ENCODE data around the gene ITGA8. TPM values are rescaled to one million over a fixed set of nuclear protein-coding genes. Genes with fewer than 3 reads are reported as not detected.
A peak's percentile ranks its signal among the peaks of the same experiment; 100 is the strongest.

ITGA8 gene
- total RNA-seq, 1 experiment from 2014 or later: not detected

DNA sequence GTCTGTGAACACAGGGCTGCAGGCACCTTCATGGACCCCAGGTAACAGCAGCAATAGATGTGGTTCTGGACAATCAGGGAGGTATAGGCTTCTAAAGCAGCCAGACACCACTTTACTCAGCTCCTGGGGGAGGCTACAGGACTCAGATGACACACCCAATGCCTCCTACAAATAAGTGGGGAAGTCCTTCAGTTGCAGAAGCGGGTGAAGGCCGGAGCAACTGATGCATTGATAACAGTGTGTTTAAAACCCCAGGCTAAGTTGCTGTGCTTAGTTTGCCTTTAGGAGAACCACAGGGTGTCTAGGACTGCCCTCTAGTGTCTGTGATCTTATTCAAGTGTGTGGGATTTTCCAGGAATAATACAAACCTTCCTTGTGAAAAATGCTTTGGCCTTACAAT lies 5.9 kb upstream of the ITGA8 start:
- TF ChIP-seq, protein P1, sequence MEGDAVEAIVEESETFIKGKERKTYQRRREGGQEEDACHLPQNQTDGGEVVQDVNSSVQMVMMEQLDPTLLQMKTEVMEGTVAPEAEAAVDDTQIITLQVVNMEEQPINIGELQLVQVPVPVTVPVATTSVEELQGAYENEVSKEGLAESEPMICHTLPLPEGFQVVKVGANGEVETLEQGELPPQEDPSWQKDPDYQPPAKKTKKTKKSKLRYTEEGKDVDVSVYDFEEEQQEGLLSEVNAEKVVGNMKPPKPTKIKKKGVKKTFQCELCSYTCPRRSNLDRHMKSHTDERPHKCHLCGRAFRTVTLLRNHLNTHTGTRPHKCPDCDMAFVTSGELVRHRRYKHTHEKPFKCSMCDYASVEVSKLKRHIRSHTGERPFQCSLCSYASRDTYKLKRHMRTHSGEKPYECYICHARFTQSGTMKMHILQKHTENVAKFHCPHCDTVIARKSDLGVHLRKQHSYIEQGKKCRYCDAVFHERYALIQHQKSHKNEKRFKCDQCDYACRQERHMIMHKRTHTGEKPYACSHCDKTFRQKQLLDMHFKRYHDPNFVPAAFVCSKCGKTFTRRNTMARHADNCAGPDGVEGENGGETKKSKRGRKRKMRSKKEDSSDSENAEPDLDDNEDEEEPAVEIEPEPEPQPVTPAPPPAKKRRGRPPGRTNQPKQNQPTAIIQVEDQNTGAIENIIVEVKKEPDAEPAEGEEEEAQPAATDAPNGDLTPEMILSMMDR (IDR thresholded peaks at IDR 0.05; ENCODE audit: insufficient read depth in 1 of 2, low read depth in 1 of 2, low read length in 1 of 2, severe bottlenecking in 1 of 2, unreplicated experiment in 1 of 2): peak; percentile 50 to 86
- intact Hi-C loops (cut with micrococcal nuclease; ENCODE audit: unreplicated experiment): loop anchor here (1.0 to 2.0 kb wide), 4 partner anchors 76 to 297 kb away; no protein-coding TSS in a partner anchor
- no TSS peak for BruUV-seq (replicated peaks)
- peaks cover 16% of the 10 kb centered on the region for H3K27me3 Mint-ChIP-seq (ENCODE audit: insufficient read depth, unreplicated experiment)
- H3K36me3 Mint-ChIP-seq (ENCODE audit: insufficient read depth, unreplicated experiment): no peaks in the 10 kb centered on the region
- Histone ChIP-seq H3K36me3 (ENCODE audit: control insufficient read depth, insufficient read depth, low read length) (no peaks in the 10 kb centered on the region), H3K4me1 (no peaks in the 10 kb centered on the region), H3K27me3 (replicated peaks; ENCODE audit: control insufficient read depth, insufficient read depth, low read length) (no peaks in the 10 kb centered on the region; the same call in 1 of the 2 replicates), H3K4me3 (ENCODE audit: low read depth, low read length) (no peak overlapping the region), H3K9me3 (no peaks in the 10 kb centered on the region)
- H3K9me3 Mint-ChIP-seq (ENCODE audit: unreplicated experiment): peaks cover 4% of the 10 kb centered on the region
- ChIA-PET CTCF (interaction anchor here (0.6 to 0.7 kb wide), 2 partner anchors 386 to 719 kb away, joined by 3 to 5 read pairs; no protein-coding TSS in a partner anchor), POLR2A (no interaction called here)
- peak in 1 of 2 experiments; percentile 54 for DNase-seq
- H3K27ac Mint-ChIP-seq (ENCODE audit: unreplicated experiment): no peak overlapping the region
- no peak overlapping the region for H3K4me3 Mint-ChIP-seq (ENCODE audit: unreplicated experiment)
- H3K4me1 Mint-ChIP-seq (ENCODE audit: low read depth, unreplicated experiment): no peaks in the 10 kb centered on the region

DNA sequence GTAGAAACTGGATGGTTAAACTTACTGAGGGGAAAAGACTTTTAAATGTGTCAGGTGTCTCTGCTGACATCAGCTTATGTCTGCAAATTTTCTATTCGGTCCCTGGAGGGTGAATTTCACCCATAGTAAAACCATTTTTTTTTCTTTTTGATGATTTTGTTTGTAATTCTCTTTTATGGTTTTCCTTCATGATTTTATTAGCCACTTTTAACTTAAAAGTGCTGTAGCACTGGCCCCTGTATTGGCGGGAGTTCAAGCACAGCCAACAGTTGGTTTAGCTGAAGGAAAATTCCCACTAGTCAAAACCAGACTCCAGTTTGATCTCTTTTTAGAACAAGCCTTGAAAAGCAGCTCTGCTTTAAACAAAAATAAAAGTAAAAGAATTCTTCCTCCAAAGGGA lies 5.0 kb upstream of the ITGA8 start:
- CTCF ChIA-PET: interaction anchor here (0.7 kb wide), 1 partner anchor 790 kb away, joined by 3 read pairs; no protein-coding TSS in a partner anchor
- no TSS peak for BruUV-seq (replicated peaks)

DNA sequence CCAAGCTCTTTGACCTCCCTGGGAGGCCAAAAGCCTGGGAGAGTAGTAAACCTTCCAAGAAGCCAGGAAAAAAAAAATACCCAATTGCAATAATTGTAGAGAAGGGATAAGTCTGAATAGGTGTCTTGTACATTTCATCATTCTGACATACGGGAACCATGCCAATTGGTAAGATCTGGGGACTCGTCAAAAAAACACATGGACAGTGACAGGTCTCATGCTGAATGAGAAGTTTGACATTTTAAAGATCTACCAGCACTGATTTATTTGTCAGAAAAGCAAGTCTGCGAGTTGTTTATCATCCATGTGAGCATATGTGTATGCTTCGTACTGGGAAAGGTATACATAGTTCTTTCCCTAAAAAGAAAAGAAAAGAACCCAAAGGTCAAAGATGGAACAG lies 4.1 kb upstream of the ITGA8 start:
- Histone ChIP-seq H3K27me3 (replicated peaks; ENCODE audit: control insufficient read depth, insufficient read depth, low read length) (no peaks in the 10 kb centered on the region; the same call in 1 of the 2 replicates), H3K4me3 (ENCODE audit: low read depth, low read length) (no peak overlapping the region), H3K36me3 (ENCODE audit: control insufficient read depth, insufficient read depth, low read length) (no peaks in the 10 kb centered on the region), H3K9me3 (no peaks in the 10 kb centered on the region), H3K4me1 (no peaks in the 10 kb centered on the region)
- H3K27ac Mint-ChIP-seq (ENCODE audit: unreplicated experiment): no peak overlapping the region
- H3K4me3 Mint-ChIP-seq (ENCODE audit: unreplicated experiment): no peak overlapping the region
- no peaks in the 10 kb centered on the region for H3K9me3 Mint-ChIP-seq (ENCODE audit: unreplicated experiment)
- DNase-seq: no peak
- ChIA-PET POLR2A (no interaction called here), CTCF (interaction anchor here (0.7 kb wide), 1 partner anchor 791 kb away, joined by 3 read pairs; no protein-coding TSS in a partner anchor)
- no peaks in the 10 kb centered on the region for H3K36me3 Mint-ChIP-seq (ENCODE audit: insufficient read depth, unreplicated experiment)
- H3K27me3 Mint-ChIP-seq (ENCODE audit: insufficient read depth, unreplicated experiment): peaks cover 17% of the 10 kb centered on the region
- H3K4me1 Mint-ChIP-seq (ENCODE audit: low read depth, unreplicated experiment): no peaks in the 10 kb centered on the region
- TF ChIP-seq, protein P1 (IDR thresholded peaks at IDR 0.05; ENCODE audit: insufficient read depth in 1 of 2, low read depth in 1 of 2, low read length in 1 of 2, severe bottlenecking in 1 of 2, unreplicated experiment in 1 of 2): no peak
- BruUV-seq (replicated peaks): no TSS peak
- intact Hi-C loops (cut with micrococcal nuclease; ENCODE audit: unreplicated experiment): loop anchor here (1.0 to 2.0 kb wide), 2 partner anchors 131 to 139 kb away; no protein-coding TSS in a partner anchor

More for the DNA sequence above, 5.0 kb upstream of the ITGA8 start:
- Mint-ChIP-seq H3K4me3 (ENCODE audit: unreplicated experiment) (no peak overlapping the region), H3K9me3 (ENCODE audit: unreplicated experiment) (no peaks in the 10 kb centered on the region), H3K27me3 (ENCODE audit: insufficient read depth, unreplicated experiment) (peaks cover 16% of the 10 kb centered on the region), H3K4me1 (ENCODE audit: low read depth, unreplicated experiment) (no peaks in the 10 kb centered on the region), H3K36me3 (ENCODE audit: insufficient read depth, unreplicated experiment) (no peaks in the 10 kb centered on the region), H3K27ac (ENCODE audit: unreplicated experiment) (no peak overlapping the region)
- Histone ChIP-seq H3K4me1 (no peaks in the 10 kb centered on the region), H3K36me3 (ENCODE audit: control insufficient read depth, insufficient read depth, low read length) (no peaks in the 10 kb centered on the region), H3K27me3 (replicated peaks; ENCODE audit: control insufficient read depth, insufficient read depth, low read length) (no peaks in the 10 kb centered on the region; the same call in 1 of the 2 replicates), H3K9me3 (no peaks in the 10 kb centered on the region), H3K4me3 (ENCODE audit: low read depth, low read length) (no peak overlapping the region)
- TF ChIP-seq, protein P1 (IDR thresholded peaks at IDR 0.05; ENCODE audit: insufficient read depth in 1 of 2, low read depth in 1 of 2, low read length in 1 of 2, severe bottlenecking in 1 of 2, unreplicated experiment in 1 of 2): no peak
- intact Hi-C loops (cut with micrococcal nuclease; ENCODE audit: unreplicated experiment): loop anchor here (1.0 to 2.0 kb wide), 4 partner anchors 75 to 296 kb away; no protein-coding TSS in a partner anchor
- POLR2A ChIA-PET: no interaction called here
- DNase-seq: no peak
